ENCODE measurements around the gene WDR93.
A peak's percentile ranks its signal among the peaks of the same experiment; 100 is the strongest.
"Not testable (repeated sequence)": the region's sequence is repeated elsewhere in the genome, so short reads cannot be mapped to it uniquely, and the experiment has no call there.

The WDR93 gene

GRCh38 chr15:89775815-89776214, 85.2 kb downstream of the WDR93 start:
- DNase-seq: no peak

- DNase-seq: peak; percentile 2
Observed at GRCh38 chr15:89776274-89777072, 85.9 kb downstream of the WDR93 start, which contains the start of gene MESP2. TSS of gene MESP2 (plus strand) at chr15:89776332. CDS start at chr15:89776358, 26 bp downstream.

GRCh38 chr15:89777073-89777751, 86.6 kb downstream of the WDR93 start:
- DNase-seq: no peak

GRCh38 chr15:89777782-89778380, 87.3 kb downstream of the WDR93 start:
- no peak for DNase-seq

- no peak for DNase-seq
Observed at GRCh38 chr15:89778861-89779260, 88.2 kb downstream of the WDR93 start.

GRCh38 chr15:89780601-89781000, 90.0 kb downstream of the WDR93 start:
- DNase-seq: no peak

GRCh38 chr15:89781055-89781454, 90.4 kb downstream of the WDR93 start:
- no peak for DNase-seq

- DNase-seq: no peak
Observed at GRCh38 chr15:89781891-89782618, 91.4 kb downstream of the WDR93 start.

- DNase-seq: not testable (repeated sequence)
Observed at GRCh38 chr15:89782619-89782950, 92.0 kb downstream of the WDR93 start.

- no peak for DNase-seq
Observed at GRCh38 chr15:89783111-89783860, 92.7 kb downstream of the WDR93 start.

GRCh38 chr15:89783861-89784685, 93.5 kb downstream of the WDR93 start:
- DNase-seq: no peak

- DNase-seq: no peak
Observed at GRCh38 chr15:89784686-89784960, 94.0 kb downstream of the WDR93 start.

GRCh38 chr15:89785064-89785773, 94.6 kb downstream of the WDR93 start:
- DNase-seq: no peak

- DNase-seq: no peak
Observed at GRCh38 chr15:89785774-89786140, 95.1 kb downstream of the WDR93 start.

- DNase-seq: no peak
Observed at GRCh38 chr15:89787944-89788343, 97.3 kb downstream of the WDR93 start.

- not testable (repeated sequence) for DNase-seq
Observed at GRCh38 chr15:89788585-89788984, 98.0 kb downstream of the WDR93 start.

- DNase-seq: no peak
Observed at GRCh38 chr15:89790206-89790605, 99.6 kb downstream of the WDR93 start.

- DNase-seq: no peak
Observed at GRCh38 chr15:89790661-89791060, 100.0 kb downstream of the WDR93 start.

GRCh38 chr15:89792106-89792805, 101.6 kb downstream of the WDR93 start:
- no peak for DNase-seq

All from DMS79 treated with DMSO at 0.1 percent for 48 hours (cell line).